GM20431 (cell line): ENCODE data around the gene TSPAN32.
"Not testable (repeated sequence)": the region's sequence is repeated elsewhere in the genome, so short reads cannot be mapped to it uniquely, and the experiment has no call there.

Experiments used
- in situ Hi-C: fragments of 300-500 bp; cut with MseI, MboI; formaldehyde crosslinking; loops from one replicate; pipeline ENCODE4 v1.15.0; 2020; ENCODE audit warnings: low sequenced_read_pairs; ENCODE audit not compliant: unreplicated experiment

TSPAN32 gene

DNA sequence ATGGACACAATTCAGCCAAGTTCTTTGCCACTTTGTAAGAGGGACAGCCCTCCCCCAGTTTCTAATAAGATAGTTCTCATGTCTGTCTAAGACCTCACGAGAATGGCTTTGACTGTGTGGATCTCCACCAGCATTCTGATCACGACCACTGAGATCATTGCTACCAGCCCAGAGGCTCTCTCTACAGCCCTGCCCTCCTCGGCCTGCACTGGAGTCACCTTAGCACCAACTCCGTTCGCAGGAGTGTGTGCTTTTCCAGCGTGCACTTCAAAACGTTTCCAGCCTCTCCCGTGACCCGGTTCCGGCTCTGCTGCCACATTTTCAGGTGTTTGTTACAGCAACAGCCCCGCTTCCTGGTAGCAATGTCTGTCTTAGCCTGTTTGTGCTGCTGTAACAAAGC is 26.2 kb downstream of the TSPAN32 start:
- in situ Hi-C loops: no loop called here

DNA sequence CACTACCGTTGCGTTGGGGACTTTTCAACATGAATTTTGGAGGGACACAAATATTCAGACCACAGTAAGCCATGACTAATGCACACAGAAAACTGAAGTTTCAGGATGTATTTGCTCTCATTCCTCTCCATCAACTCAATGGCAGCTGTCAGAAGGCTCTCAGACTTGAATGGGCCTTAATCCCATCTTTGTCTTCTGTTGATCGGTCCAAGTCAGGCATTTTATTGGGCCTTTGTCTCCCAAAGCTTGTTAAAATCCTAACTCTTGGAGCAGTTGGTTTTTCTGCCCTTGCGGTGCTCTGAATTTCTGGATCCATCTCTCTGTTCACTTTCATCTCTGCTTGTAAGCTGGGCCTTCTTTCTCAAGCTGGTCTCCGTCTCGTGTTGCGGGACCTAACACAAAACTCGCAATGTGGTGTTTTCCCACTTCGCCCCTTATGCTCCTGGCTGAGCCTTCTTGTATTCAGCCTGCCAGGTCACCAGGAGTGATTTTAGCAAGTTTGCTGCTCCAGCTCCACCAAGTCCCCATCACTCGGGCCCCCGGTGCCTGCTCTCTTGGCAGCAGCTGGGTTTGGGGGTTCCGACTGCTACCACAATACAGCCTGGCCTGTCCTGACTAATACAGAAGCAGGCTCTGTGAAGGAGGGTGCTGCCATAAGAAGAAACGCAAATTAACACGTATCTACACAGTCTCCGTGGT is 27.0 kb downstream of the TSPAN32 start:
- in situ Hi-C loops: no loop called here

DNA sequence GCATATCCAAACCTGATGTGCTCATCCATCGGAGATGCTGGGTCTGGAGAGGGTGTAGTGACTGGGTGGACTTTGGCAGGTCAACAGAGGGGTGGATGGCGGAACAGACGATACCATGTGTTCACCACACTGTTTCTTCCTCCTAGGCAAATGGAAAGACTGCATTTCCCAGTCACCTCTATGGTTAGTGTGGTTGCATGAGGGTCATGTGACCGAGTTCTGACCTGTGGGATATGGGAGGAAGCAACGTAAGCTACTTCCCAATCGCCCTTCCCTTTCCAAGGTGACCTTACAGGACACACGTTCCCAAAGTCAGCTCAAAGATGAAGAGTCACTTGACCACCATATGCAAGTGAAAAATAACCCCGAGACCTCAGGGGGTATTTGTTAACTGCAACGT is 27.7 kb downstream of the TSPAN32 start:
- in situ Hi-C loops: no loop called here

DNA sequence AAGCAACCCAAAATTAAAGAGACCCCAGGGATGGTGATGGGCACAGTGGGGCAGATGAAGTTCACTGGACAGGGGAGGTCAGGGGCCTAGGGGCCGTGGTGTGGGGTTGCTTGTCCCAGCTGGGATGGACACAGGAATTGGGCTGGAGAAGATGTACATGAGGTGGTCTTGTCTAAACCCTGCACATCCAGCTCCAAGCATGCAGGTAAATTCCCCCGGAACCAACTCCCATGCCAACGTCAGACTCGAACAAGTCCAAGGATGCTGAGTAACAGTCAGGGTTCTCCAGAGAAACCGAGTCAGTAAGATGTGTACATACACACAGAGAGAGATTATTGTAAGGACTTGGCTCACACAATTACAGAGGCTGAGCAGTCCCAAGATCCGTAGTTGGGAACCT is 28.9 kb downstream of the TSPAN32 start:
- in situ Hi-C loops: no loop called here

DNA sequence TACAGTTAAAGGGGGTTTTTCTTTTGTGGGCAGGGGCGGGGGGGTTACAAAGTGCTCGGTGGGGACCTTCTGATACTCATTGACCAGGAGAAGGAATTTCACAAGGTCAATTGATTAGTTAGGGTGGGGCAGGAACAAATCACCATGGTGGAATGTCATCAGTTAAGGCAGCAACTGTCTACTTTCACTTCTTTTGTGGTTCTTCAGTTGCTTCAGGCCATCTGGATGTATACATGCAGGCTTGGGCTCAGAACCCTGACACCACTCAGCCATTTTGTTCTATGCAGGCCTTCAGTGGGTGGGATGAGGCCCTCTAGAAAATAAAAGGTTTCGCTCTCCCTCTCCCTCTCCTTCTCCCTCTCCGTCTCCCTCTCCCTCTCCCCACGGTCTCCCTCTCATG is 29.6 kb downstream of the TSPAN32 start:
- in situ Hi-C loops: no loop called here

DNA sequence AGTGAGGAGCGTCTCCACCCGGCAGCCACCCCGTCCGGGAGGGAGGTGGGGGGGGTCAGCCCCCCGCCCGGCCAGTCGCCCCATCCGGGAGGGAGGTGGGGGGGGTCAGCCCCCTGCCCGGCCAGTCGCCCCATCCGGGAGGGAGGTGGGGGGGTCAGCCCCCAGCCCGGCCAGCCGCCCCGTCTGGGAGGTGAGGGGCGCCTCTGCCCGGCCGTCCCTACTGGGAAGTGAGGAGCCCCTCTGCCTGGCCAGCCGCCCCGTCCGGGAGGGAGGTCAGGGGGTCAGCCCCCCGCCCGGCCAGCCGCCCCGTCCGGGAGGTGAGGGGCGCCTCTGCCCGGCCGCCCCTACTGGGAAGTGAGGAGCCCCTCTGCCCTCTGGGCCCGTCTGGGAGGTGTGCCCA is 30.8 kb downstream of the TSPAN32 start:
- in situ Hi-C loops: not testable (repeated sequence)

DNA sequence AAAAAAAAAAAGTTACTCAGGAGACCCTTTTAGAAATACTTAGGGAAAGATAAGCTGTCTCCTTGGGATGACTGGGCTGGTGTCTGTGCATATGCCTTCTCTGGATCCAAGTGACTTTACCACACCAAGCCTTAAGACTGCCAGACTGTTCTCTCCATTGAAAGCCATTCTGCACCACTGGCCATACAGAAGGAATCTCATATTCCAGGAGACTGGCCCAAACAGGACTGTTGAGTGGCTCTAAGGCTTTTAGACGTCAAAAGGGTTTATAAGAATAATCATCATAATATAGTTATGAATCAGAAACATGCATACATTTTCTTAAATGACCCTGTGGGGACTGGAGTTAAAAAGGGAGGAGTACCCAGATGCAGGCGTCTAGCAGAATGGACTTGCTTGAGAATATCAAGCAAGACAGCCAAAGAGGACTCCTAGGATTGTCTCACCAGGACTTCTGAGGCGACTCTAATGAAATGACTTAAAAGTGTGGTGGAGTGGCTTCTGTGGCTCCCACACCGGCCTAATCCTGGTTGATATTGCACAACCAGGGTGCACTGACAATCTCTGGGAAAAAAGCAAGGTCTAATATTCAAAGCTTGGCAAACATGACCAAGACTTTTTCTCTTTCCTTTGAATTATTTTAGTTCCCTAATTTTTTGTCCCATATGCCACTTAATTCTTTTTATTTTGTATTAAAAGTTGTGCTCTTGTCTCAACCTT is 31.8 kb downstream of the TSPAN32 start:
- in situ Hi-C loops: not testable (repeated sequence)

DNA sequence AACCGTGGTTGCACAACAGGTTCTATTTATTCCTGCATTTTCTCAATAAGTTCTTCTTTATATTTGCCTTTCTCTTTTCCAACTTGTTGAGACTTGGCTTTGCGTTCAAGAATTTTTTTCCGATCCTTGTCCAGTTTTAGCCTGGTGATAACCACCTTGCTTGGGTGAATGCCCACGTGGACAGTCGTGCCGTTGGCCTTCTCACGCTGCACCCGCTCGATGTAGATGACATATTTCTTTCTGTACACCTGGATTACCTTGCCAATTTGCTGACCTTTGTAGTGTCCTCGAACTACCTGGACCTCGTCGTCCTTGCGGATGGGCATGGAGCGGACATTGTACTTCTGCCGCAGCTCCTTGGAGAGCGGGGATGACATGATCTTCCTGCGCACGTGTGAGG is 33.5 kb downstream of the TSPAN32 start:
- in situ Hi-C loops: not testable (repeated sequence)

DNA sequence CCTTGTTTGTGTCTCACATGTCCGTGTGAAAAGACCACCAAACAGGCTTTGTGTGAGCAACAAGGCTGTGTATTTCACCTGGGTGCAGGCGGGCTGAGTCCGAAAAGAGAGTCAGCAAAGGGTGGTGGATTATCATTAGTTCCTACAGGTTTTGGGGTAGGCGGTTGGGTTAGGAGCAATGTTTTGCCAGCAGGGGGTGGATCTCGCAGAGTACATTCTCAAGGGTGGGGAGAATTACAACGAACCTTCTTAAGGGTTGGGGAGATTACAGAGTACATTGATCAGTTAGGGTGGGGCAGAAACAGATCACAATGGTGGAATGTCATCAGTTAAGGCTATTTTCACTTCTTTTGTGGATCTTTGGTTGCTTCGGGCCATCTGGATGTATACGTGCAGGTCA is 36.9 kb downstream of the TSPAN32 start:
- in situ Hi-C loops: not testable (repeated sequence)

DNA sequence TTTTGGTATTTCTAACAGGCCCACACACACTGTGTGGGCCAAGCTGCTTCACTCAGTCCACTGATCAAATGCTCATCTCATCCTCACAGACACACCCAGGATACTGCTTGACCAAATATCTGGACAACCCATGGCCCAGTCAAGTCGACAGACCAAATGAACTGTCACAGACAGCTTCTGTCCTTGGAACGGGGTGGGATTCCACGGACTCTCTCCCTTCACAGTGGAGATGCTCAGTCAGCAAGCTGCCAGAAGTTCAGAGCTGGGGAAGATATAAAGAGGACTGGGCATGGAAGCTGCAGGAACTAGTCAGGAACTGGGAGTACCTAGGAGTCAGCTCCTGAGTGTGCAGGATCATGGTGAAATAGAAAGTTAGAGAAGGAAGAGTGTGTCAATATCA is 40.7 kb downstream of the TSPAN32 start:
- in situ Hi-C loops: no loop called here

DNA sequence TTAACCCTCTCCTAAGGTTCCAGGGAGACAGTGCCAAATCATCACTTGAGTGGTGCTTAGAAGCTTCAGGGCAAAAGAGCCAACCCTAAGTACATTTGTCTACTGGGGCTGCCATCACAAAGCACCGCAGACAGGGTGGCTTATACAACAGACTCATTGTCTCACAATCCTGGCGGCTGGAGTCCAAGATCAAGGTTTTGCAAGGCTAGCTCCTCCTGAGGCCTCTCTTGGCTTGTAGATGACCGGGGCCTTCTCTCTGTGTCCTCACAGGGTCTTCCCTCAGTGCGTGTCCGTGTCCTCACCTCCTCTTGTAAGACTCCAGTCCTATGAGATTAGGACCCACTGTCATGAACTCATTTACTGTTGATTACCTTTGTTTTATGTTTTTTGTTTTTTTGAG is 41.2 kb downstream of the TSPAN32 start:
- in situ Hi-C loops: no loop called here

DNA sequence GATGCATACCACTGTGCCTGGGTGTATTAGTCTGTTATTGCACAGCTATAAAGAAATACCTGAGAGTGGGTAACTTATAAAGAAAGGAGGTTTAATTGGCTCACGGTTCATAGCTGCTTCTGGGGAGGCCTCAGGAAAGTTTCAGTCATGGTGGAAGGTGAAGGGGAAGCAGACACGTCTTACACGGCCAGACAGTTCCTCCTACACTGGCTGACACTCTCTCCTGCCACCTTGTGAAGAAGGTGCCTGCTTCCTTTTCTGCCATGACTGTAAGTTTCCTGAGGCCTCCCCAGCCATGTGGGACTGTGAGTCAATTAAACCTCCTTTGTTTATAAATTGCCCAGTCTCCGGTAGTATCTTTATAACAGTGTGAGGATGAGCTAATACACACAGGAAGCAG is 41.7 kb downstream of the TSPAN32 start:
- in situ Hi-C loops: no loop called here

DNA sequence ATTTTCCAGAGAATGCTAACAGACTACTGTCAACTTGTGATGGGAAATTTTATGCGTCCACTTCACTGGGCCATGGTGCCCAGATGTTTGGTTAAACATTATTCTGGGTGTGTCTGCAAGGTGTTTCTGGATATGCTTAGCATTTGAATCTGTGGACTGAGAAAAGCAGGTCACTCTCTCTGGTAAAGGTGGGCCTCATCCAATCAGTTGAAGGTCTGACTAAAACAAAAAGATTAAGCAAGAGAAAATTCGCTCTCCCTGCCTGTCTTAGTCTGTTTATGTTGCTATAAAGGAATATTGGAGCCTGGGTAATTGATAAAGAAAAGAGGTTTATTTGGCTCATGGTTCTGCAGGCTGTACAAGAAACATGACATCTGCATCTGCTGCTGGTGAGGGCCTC is 43.2 kb downstream of the TSPAN32 start:
- in situ Hi-C loops: no loop called here

DNA sequence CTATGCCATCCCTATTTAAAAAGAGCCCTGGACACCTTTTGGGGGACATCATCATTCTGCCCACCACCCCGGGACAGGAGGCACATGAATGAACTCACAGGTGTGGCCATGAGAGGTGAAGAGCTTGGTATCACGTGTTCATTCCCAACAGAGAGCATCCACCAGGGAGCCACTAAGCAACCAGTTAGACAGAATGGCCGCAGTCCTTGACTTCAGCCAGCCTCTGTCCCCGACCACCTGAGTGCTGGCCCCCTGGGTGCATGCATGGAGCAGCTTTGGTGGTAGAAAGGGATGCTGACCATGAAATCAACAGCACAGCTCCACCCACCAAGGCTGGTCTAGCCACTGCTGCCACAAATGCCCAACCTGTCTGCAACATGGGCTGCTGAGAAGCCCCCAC is 44.2 kb downstream of the TSPAN32 start:
- in situ Hi-C loops: no loop called here

DNA sequence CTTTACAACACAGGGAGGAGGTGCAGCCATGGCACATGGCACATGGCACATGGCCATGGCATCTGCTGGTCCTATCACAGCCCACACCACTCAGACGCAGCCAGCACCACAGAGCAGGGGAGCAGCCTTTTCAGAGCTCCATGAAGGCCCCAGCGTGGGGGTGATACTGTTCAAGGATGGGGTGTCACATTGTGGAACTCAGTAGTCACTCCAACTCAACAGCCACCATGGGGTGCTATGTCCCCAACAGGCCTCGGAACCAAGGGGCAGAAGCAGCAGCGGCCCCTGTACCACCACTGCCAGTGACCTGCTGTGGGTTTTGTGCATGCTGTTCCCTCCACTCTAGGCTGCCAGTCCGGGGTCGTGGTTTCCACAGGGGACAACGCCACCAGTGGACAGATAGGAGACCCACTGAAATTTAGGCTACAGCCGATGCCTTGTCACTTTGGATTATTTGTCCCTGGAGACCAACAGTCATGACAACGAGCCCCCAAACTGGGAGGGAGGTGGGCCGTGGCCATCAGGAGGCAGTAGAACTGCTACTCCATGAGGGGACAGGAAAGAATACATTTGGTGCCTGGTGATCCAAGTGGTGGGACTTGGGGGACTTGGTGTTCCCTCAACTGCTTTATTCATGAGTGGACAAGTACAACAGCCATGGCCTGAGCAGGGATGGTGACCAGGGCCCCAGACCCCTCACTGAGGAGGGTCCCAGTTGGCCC is 44.9 kb downstream of the TSPAN32 start:
- in situ Hi-C loops: no loop called here

DNA sequence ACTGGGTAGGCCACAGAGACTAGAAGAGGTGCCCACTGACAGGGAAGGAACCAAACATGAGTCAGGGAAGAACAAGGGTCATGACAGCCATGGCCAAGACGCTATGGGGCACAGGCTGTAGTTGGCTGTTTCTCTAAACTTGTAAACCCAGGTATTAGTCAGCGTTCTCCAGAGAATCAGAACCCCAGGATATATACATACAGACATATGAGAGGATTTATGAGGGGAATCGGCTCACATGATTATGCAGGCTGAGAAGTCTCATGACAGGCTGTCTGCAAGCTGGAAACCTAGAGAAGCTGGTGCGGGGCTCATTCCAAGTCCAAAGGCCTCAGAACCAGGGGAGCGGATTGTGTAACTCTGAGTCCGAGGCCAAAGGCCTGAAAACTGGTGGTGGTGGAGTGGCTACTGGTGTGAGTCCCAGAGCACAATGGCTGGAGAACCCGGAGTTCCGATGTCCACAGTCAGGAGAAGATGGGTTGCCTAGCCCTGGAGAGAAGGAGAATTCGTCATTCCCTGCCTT is 45.6 kb downstream of the TSPAN32 start:
- in situ Hi-C loops: no loop called here

DNA sequence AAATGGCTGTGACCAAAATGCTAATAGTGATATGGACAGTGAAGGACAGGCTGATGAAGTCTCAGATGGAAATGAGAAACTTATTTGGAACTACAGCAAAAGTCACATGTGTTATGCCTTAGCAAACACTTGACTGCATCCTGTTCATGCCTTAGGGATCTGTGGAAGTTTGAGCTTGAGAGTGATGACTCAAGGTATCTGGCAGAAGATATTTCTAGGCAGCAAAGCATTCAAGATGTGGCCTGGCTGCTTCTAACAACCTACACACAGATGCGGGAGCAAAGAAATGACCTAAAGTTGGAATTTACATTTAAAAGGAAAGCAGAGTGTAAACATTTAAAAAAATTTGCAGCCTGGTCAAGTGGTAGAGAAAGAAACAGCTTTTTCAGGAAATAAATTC is 47.2 kb downstream of the TSPAN32 start:
- in situ Hi-C loops: no loop called here

DNA sequence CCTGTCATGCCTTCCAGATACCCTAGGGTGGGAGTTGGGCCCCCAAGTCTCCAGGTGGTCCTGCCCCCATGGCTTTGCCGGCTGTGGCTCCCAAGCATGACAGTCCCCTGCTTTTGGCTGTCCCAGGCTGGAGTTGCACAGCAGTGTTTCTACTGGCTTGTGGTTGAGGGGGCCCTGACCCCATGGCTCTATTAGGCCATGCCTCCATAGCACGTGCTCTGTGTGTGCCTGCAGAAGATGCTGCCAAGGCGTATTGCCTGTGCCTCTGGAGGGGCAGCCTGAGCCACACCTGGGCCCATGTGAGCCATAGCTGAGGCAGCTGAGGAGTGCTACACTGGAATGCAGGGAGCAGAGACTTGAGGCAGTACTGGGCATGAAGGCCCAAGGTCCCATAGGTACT is 49.9 kb downstream of the TSPAN32 start:
- in situ Hi-C loops: no loop called here

DNA sequence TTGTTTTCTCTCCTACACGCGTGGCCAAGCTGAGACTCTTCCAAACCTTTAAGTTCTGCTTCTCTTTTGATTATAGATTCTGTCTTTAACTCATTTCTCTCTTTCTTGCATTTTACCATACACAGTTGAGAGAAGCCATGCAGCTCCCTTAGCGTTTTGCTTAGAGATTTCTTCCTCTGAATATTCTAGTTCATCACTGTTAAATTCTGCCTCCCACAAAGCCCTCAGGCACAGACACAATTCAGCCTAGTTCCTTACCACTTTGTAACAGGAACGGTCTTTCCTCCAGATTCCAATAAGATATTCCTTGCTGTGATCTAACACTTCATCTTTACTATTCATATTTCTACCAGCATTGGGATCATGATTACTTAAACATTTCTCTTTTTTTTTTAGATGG is 50.6 kb downstream of the TSPAN32 start:
- in situ Hi-C loops: no loop called here

DNA sequence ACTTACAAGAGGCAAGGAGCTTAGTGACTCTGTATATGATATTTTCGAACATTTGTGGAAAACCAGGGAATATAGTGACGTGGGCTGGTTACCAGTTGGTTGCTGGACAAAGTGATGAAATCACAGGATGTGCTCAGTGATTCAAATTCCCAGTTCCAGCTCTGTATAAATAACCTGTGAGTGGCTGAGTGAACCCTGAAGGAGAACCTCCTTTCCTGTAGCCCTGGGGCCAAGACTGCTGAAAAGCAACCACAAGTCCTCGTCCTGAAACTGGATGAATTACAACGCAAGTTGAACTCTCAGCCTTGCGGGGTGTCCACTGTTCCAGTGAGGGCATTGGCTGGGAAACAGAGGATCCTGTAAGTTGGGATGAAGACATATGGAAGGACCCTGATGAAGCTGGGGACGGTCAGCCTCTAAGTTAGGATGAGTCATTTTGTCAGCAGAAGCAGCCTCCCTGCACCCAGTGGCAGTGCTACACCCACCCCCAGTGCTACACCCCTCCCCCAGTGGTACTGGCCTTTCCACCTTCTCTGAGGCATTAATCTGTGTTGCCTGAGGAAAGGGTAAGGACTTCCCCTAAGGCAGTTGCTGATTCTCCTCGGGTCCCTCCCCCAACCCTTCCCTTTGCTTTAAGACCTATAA is 53.3 kb downstream of the TSPAN32 start:
- in situ Hi-C loops: no loop called here

DNA sequence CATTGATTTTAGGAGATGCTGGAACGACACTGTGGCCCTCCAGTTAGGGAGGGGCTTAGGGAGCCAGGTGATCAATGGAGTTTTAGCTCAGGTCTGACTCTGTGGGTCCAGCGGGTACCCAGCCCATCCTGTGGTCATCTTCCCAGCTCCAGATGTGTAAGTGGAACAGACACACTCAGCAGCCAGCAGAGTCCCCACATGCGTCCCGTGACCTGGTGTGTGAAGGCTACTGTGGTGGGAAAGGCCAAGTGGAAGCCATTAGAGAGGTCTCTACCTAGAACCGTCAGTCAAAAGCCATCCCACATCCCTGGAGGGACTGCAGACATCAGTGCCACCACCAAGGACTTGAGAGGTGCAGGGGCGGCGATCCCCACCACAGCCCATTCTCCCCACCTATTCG is 55.4 kb downstream of the TSPAN32 start:
- in situ Hi-C loops: no loop called here
